NT2/D1 (cell line): Measurements from ENCODE around the gene ZNF692.

ENCODE experiments used
- SUZ12 ChIP-seq: IDR thresholded peaks from 2 replicates; pipeline ENCODE4 v1.6.1; 2011; ENCODE audit not compliant: insufficient read length, insufficient read depth; ENCODE audit errors: extremely low read depth
- ZNF274 ChIP-seq: IDR thresholded peaks from 2 replicates; pipeline ENCODE4 v1.6.1; 2011; ENCODE audit warnings: mild to moderate bottlenecking, low read depth, low read length

GRCh38 chr1:248873409-248873992, 14.6 kb upstream of the ZNF692 start:
- TF ChIP-seq ZNF274 (no peak), SUZ12 (no peak)
